GM19438 (cell line): ENCODE data around the gene OR8D1.
"Not testable (repeated sequence)": the region's sequence is repeated elsewhere in the genome, so short reads cannot be mapped to it uniquely, and the experiment has no call there.

Experiments used
- ATAC-seq: cut with Tn5 transposase; IDR thresholded peaks from one replicate; pipeline ENCODE4 v1.9.1; 2021; ENCODE audit warnings: low read depth; ENCODE audit not compliant: unreplicated experiment

The OR8D1 gene

DNA sequence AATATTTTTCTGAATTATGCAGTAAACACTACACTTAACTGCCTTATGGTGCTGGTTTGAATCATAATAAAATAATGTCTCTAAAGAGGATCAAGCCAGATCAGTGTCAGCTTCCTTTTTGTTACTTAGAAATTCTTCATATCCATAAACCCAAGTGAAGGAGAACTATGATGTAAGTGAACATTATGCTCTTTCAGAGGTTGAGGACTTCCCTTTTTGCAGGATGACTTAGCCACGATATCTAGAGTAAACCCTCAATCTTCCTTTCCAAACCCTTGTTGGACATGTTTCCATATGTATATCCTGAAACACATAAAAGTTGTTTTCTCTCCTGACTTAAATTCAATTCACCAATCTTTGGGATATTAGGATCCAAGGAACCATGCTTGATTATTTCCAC is 19.1 kb downstream of the OR8D1 start:
- no peak for ATAC-seq

DNA sequence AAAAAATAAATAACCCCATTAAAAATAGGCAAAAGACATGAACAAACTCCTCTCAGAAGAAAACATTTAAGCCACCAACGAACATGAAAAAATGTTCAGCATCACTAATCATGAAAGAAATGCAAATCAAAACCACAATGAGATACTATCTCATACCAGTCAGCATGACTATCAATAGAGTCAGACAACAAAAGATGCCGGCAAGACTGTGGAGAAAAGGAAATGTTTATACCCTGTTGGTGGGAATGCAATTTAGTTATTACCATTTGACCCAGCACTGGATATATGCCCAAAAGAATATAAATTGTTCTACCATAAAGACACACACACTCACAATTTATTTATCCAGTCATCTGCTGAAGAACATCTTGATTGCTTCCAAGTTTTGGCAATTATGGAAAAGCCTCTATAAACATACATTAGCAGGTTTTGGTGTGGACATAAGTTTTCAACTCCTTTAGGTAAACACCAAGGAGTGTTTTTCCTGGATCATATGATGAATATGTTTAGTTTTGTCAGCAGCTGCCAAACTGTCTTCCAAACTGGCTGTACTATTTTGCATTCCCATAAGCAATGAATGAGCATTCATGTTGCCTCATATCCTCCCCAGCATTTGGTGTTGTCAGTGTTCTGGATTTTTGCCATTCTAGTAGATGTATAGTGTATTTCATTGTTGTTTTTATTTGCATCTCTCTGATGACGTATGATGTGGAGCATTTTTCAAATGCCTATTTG is 28.0 kb downstream of the OR8D1 start:
- ATAC-seq: no peak

DNA sequence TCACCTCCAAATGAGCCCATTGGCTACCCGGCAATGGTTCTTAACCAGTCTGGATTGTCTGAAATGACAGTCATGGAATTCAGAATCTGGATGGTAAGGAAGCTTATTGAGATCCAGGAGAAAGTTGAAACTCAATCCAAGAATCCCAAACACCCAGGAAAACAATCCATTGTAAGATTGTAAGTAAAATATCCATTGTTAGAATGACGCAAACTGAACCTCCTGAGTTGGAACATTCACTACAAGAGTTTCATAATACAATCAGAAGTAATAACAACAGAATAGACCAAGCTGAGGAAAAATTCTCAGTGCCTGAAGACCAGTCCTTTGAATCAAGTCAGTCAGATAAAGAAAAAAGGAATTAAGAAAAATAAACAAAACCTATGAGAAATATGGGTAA is 35.5 kb downstream of the OR8D1 start:
- no peak for ATAC-seq

DNA sequence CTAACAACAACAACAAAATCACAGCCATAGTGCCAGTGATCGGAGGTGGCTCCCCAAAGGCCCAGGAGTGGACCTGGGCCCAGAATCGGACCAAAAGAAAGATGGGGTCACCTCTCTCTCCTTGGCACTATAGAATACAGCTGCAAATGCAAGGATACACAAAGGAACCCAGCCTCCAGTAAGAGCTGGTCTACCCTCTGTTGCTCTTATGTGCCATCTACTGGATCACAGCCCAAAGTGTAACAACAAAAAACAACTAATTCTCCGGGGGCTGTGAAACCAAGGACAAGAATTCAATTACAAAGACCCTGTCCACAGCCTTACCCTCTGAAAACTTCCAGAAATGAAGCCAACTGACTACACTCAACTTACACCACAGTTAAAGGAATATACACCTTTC is 35.9 kb downstream of the OR8D1 start:
- ATAC-seq: no peak

DNA sequence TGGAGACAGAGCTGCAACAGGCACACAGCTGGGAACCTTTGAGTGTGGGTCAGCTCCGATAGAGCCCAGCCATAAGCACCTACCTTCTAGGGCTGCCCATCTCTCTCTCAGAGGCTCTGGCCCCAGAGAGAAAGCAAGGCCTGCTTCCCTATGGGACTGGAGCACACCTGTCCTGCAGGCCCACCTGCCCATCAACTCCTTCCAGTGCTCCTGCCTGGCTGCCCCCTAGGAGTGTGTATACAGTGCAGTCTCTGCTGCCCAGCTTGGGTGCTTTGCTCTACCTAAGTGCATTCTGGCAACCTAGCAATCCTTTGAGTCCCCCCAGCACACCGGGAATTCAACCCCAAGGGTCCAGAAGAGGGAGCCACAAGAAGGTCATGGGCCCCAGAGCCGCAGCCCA is 36.5 kb downstream of the OR8D1 start:
- no peak for ATAC-seq

DNA sequence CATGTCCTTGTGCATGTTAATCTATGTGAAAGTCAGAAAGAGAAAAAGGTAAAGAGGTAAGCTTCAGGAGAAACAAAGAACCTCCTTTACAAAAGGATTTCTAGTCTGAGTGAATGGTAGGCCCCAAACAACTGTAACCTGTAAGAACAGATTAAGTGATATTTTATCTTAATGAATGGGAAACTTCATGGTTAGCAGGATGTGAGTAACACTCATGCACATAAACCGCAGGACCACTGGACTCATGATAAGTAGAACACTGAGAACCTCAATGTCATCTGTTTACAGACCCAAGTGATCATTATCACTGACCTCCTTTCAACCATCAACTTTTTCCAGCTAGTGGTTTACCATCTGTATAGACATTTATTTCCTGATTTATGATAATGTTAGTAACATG is 37.7 kb downstream of the OR8D1 start:
- no peak for ATAC-seq

DNA sequence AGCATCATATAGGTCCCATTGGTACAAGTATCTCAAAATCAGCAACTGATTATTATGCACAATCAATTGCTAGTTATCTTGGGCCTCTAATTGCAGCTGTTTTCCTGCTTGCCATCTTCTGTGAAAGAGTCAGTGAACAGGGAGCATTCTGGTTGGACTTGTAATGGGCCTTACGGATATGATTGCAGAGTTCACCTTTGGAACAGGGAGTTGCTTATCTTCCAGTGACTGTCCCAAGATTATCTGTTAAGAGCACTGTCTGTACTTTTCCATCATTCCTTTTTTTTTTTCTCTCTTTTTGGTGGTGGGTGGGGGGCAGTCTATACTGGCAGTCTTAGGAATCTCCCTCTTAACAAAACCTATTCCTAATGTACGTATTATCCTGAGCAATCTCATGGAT is 39.7 kb downstream of the OR8D1 start:
- ATAC-seq: no peak

DNA sequence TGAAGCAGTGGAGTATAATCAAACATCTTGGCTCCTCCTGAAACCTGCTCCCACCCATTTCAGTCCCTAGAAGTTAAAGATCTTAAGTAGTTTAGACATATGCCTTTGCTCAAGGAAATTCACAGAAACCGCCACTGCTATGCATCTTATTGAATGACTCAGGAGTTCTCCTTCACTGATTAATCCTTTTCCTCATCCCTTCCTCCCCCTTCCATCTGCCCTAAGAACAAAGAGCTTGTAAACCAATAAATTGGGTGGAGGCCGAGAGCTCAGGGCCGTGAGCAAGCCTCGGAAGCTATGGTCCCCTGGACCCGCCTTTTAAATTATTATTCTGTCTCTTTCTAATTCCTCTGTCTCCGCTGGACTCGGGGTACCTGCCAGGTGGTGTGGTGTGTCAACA is 42.9 kb downstream of the OR8D1 start:
- ATAC-seq: not testable (repeated sequence)

DNA sequence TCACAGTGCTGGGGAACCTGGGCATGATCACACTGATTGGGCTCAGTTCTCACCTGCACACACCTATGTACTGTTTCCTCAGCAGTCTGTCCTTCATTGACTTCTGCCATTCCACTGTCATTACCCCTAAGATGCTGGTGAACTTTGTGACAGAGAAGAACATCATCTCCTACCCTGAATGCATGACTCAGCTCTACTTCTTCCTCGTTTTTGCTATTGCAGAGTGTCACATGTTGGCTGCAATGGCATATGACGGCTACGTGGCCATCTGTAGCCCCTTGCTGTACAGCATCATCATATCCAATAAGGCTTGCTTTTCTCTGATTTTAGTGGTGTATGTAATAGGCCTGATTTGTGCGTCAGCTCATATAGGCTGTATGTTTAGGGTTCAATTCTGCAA is 48.7 kb downstream of the OR8D1 start:
- not testable (repeated sequence) for ATAC-seq

DNA sequence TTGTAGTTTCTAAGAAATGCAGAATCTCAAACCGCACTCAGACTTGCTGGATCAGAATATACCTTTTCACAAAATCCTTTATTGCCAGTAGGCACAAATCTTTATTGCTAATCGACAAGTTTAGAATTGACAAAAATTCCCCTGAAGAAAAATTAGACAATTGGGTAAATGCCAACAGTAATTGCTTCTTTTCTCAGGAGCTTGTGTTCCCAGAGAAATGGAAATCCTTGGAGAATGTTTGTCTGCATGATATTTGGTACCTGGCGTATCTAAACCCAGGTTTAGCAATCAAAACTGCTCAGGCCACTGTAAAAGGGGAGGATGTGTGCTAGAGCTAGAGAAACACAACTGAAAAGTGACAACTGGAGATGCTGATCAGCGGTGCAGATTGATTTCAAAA is 57.7 kb downstream of the OR8D1 start, which contains the start of gene OR8G5:
Gene OR8G5 (plus strand): TSS at position 301 of the 400 bp plus-strand sequence. CDS start 8,556 bp downstream, outside the sequence.
- no peak for ATAC-seq
